Activated CD8-positive, alpha-beta T cell treated with anti-CD3 and anti-CD28 coated beads, Interleukin-2, amount 10 ng/mL, durations not matched to agents 7 days and 5 days (primary cell): Measurements from ENCODE around the gene OR11A1. TPM values are rescaled to one million over a fixed set of nuclear protein-coding genes. Genes with fewer than 3 reads are reported as not detected.

Source experiments
- total RNA-seq, 2 experiments: library from RNA; stranded (reverse); gene quantifications; one replicate each; pipeline ENCODE4 v1.2.3, GENCODE V29; 2021

The OR11A1 gene
- total RNA-seq, 2 experiments from 2014 or later: not detected

Other genes with a start within 250 kb of the OR11A1 start
- gene OR14J1, start 155.4 kb downstream of the OR11A1 start, total RNA-seq: not detected
- not detected for gene OR5V1, start 88.2 kb downstream of the OR11A1 start, total RNA-seq
- gene OR12D3, start 81.8 kb downstream of the OR11A1 start, total RNA-seq: not detected
- not detected for gene OR12D2, start 61.4 kb downstream of the OR11A1 start, total RNA-seq
- not detected for gene OR12D1, start 42.1 kb downstream of the OR11A1 start, total RNA-seq
- gene OR10C1, start 17.8 kb downstream of the OR11A1 start, total RNA-seq: not detected
- not detected for gene OR2H1, start 84 bp upstream of the OR11A1 start, total RNA-seq
- not detected for gene MAS1L, start 30.9 kb upstream of the OR11A1 start, total RNA-seq
- not detected for gene UBD, start 102.7 kb upstream of the OR11A1 start, total RNA-seq
- not detected for gene OR2H2, start 128.1 kb upstream of the OR11A1 start, total RNA-seq
- 1 to 10 TPM; 3.2 to 3.7 TPM for gene GABBR1, start 176.1 kb upstream of the OR11A1 start, total RNA-seq
- gene MOG, start 200.0 kb upstream of the OR11A1 start, total RNA-seq: not detected
- not detected for gene ZFP57, start 224.1 kb upstream of the OR11A1 start, total RNA-seq